Measurements from ENCODE around the gene DENND1B. TPM values are rescaled to one million over a fixed set of nuclear protein-coding genes. Genes with fewer than 3 reads are reported as not detected.

The DENND1B gene
- total RNA-seq, 3 donors from 2014 or later, result 10.1 to 54.7 (median 29.8) TPM

DNA sequence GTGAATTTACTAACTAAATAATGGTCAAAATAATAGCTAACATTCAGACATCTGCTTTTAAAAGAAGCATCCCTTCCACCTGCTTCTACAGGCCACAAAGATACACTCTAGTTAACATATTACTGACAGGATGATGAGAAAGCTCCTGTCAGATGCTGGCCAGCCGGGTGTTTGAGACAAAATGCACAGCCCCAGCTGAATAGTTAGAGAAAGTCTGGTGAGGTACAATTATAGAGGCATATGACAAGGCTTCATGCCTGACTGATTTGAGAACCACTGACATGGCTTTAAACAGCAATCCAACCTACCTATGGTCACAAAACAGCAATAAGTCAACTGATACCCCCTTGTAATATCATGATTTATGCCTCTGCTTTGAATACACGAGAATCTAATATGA, 137.0 kb downstream of the DENND1B start:
- H3K36me3 ChIP-seq, result no peaks in the 10 kb centered on the region
- no peak overlapping the region for H3K4me3 ChIP-seq
- peaks cover 0 to 7% of the 10 kb centered on the region in 2 donors for H3K9me3 ChIP-seq
- no peaks in the 10 kb centered on the region for H3K4me1 ChIP-seq
- intact Hi-C loops (cut with DNase I; ENCODE audit: low total_unique reads), result no loop called here
- H3K27ac ChIP-seq, result no peak overlapping the region
- DNase-seq (ENCODE audit: low spot score in 2 of 2), result no peak
- H3K27me3 ChIP-seq, result no peaks in the 10 kb centered on the region
- TF ChIP-seq POLR2AphosphoS5 (IDR thresholded peaks at IDR 0.05) (no peak), POLR2A (IDR thresholded peaks at IDR 0.05) (no peak), CTCF (IDR thresholded peaks at IDR 0.05) (no peak)

DNA sequence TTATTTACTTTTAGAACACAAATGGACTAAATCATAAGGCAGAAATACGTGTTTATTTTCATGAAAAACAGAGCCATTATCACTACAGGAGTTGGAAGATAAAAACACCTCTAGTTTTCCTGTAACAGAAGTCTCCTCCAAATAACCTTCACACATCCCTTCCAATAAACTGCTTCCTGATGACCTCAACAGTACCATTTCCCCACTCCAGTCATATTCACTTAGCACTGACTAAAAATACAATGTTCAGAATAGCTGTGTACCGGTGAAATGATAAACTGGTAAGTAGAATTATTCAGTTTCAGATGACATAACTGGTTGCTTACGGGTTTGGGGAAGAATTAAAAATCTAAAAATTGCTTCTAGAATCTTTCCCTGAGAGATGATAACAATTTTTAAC, 137.9 kb downstream of the DENND1B start:
- DNase-seq (ENCODE audit: low spot score in 2 of 2), result no peak
- Histone ChIP-seq H3K27me3 (no peaks in the 10 kb centered on the region), H3K4me1 (no peaks in the 10 kb centered on the region), H3K36me3 (no peaks in the 10 kb centered on the region), H3K27ac (no peak overlapping the region), H3K4me3 (no peak overlapping the region), H3K9me3 (peaks cover 0 to 9% of the 10 kb centered on the region in 2 donors)
- TF ChIP-seq POLR2A (IDR thresholded peaks at IDR 0.05) (no peak), CTCF (IDR thresholded peaks at IDR 0.05) (no peak), POLR2AphosphoS5 (IDR thresholded peaks at IDR 0.05) (no peak)
- intact Hi-C loops (cut with DNase I; ENCODE audit: low total_unique reads), result no loop called here

GRCh38 chr1:197633447-197634078, 141.7 kb downstream of the DENND1B start:
- no peaks in the 10 kb centered on the region for H3K36me3 ChIP-seq
- H3K4me1 ChIP-seq, result no peaks in the 10 kb centered on the region
- H3K27me3 ChIP-seq, result no peaks in the 10 kb centered on the region
- H3K27ac ChIP-seq, result no peak overlapping the region
- no peak overlapping the region for H3K4me3 ChIP-seq
- DNase-seq (ENCODE audit: low spot score in 2 of 2), result no peak
- intact Hi-C loops (cut with DNase I; ENCODE audit: low total_unique reads), result no loop called here
- H3K9me3 ChIP-seq, result peaks cover 0 to 9% of the 10 kb centered on the region in 2 donors
- TF ChIP-seq CTCF (IDR thresholded peaks at IDR 0.05) (no peak), POLR2AphosphoS5 (IDR thresholded peaks at IDR 0.05) (no peak), POLR2A (IDR thresholded peaks at IDR 0.05) (no peak)

- Histone ChIP-seq H3K27me3 (no peaks in the 10 kb centered on the region), H3K9me3 (peaks cover 0 to 9% of the 10 kb centered on the region in 2 donors), H3K27ac (no peak overlapping the region), H3K36me3 (no peaks in the 10 kb centered on the region), H3K4me1 (no peaks in the 10 kb centered on the region), H3K4me3 (no peak overlapping the region)
- DNase-seq (ENCODE audit: low spot score in 2 of 2), result no peak
- intact Hi-C loops (cut with DNase I; ENCODE audit: low total_unique reads), result no loop called here
- no peak for TF ChIP-seq CTCF (IDR thresholded peaks at IDR 0.05)
- TF ChIP-seq POLR2A (IDR thresholded peaks at IDR 0.05), result no peak
- TF ChIP-seq POLR2AphosphoS5 (IDR thresholded peaks at IDR 0.05), result no peak
These were observed 142.6 kb downstream of the DENND1B start for GRCh38 chr1:197632651-197633050.

DNA sequence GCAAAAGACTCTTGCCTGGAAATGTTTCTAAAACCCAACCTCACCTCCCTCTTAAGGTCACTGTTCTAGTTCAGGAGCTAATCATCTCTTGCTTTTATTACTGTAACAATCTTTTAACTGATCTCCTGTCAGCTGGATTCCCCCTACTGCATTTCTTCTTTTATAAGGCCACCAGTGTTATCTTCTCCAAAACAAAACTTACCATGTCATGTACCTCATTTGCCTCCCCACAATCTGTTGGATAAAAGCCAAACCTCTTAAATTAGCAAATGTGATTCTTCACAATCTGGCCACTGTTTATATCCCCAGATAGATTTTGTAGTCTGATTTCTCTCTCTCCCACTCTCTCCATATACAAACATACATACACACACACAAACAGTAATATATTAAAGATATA, 143.3 kb downstream of the DENND1B start:
- DNase-seq (ENCODE audit: low spot score in 2 of 2), result no peak
- Histone ChIP-seq H3K27ac (no peak overlapping the region), H3K9me3 (peaks cover 0 to 9% of the 10 kb centered on the region in 2 donors), H3K27me3 (no peaks in the 10 kb centered on the region), H3K4me1 (no peaks in the 10 kb centered on the region), H3K4me3 (no peak overlapping the region), H3K36me3 (no peaks in the 10 kb centered on the region)
- intact Hi-C loops (cut with DNase I; ENCODE audit: low total_unique reads), result no loop called here
- TF ChIP-seq CTCF (IDR thresholded peaks at IDR 0.05) (no peak), POLR2A (IDR thresholded peaks at IDR 0.05) (no peak), POLR2AphosphoS5 (IDR thresholded peaks at IDR 0.05) (no peak)

Measured in breast epithelium (tissue), 4 donors.